Thyroid gland (tissue), 4 donors: Measurements from ENCODE around the gene PRR5. TPM values are rescaled to one million over a fixed set of nuclear protein-coding genes. Genes with fewer than 3 reads are reported as not detected.

ENCODE experiments used
- DNase-seq, 2 donors: peaks; one replicate each; pipeline ENCODE4 v3.0.0-alpha.2; 2019
- H3K27ac ChIP-seq, 3 donors: fragments of 200-600 bp; sonication (generic); 1 replicate in 2 of 3; 2 replicates in 1 of 3; pipeline ENCODE4 v1.5.1; 2016 to 2019; ENCODE audit warnings: mild to moderate bottlenecking in 1 of 3, moderate library complexity in 1 of 3
- H3K27me3 ChIP-seq: fragments of 200-600 bp; sonication (generic); one replicate; pipeline ENCODE4 v1.5.1; 2019
- H3K36me3 ChIP-seq, 2 donors: fragments of 200-600 bp; sonication (generic); one replicate each; pipeline ENCODE4 v1.5.1; 2016 to 2019
- H3K4me1 ChIP-seq, 2 donors: fragments of 200-600 bp; sonication (generic); one replicate each; pipeline ENCODE4 v1.5.1; 2017 to 2019
- H3K4me3 ChIP-seq, 3 donors: fragments of 200-600 bp; sonication (generic); replicated peaks in 1 of 3; 1 replicate in 2 of 3; 2 replicates in 1 of 3; pipeline ENCODE4 v1.5.1; 2016; ENCODE audit warnings: mild to moderate bottlenecking in 1 of 3
- H3K9me3 ChIP-seq: fragments of 200-600 bp; sonication (generic); one replicate; pipeline ENCODE4 v1.5.1; 2017
- CTCF ChIP-seq, 6 experiments: fragments of 200-600 bp in 3 of 6; fragments of 450-650 bp in 3 of 6; sonication (generic) in 3 of 6; IDR thresholded peaks; one replicate each; pipeline ENCODE4 v1.5.1; 2016 to 2019; ENCODE audit warnings: antibody characterized with exemption in 6 of 6, mild to moderate bottlenecking in 2 of 6, inconsistent platforms in 1 of 6, moderate library complexity in 1 of 6
- POLR2A ChIP-seq, 2 donors: fragments of 450-650 bp; IDR thresholded peaks; one replicate each; pipeline ENCODE4 v1.6.1; 2017; ENCODE audit warnings: antibody characterized with exemption in 2 of 2, mild to moderate bottlenecking in 2 of 2, moderate library complexity in 1 of 2
- WGBS, 2 donors: methylation state at CpG; one replicate each; pipeline ENCODE4 v1.1.5; 2017; 5-methylcytosine and 5-hydroxymethylcytosine counted together
- intact Hi-C: fragments of 100-400 bp; cut with DNase I; formaldehyde crosslinking; loops from one replicate; pipeline ENCODE4 v1.15.1; 2023
- total RNA-seq, 4 donors: library from RNA; depleted of rRNA; stranded (reverse); fragments of >200 nt; gene quantifications; one replicate each; pipeline ENCODE4 v1.2.3, GENCODE V29; 2016

The PRR5 gene
- total RNA-seq, 4 donors from 2014 or later = 17.3 to 31.8 (median 26.9) TPM

- intact Hi-C loops = no loop called here
- Histone ChIP-seq H3K36me3 (no peaks in the 10 kb centered on the region), H3K27me3 (no peaks in the 10 kb centered on the region), H3K4me1 (peaks cover 28 to 39% of the 10 kb centered on the region in 2 donors), H3K9me3 (no peaks in the 10 kb centered on the region), H3K27ac (no peak overlapping the region), H3K4me3 (no peak overlapping the region)
- no peak for TF ChIP-seq POLR2A (IDR thresholded peaks at IDR 0.05)
- no peak for TF ChIP-seq CTCF (IDR thresholded peaks at IDR 0.05)
- DNase-seq = no peak
- 93 to 95% methylated on average over 13 to 18 of the region's 18 CpGs for WGBS, 2 donors
These were observed 57.7 kb downstream of the PRR5 start for GRCh38 chr22:44759430-44760310.

GRCh38 chr22:44760476-44760875 is 58.5 kb downstream of the PRR5 start:
- 66 to 69% methylated on average over 5 of the region's 5 CpGs for WGBS, 2 donors

GRCh38 chr22:44761025-44761424 is 59.0 kb downstream of the PRR5 start:
- H3K9me3 ChIP-seq = no peaks in the 10 kb centered on the region
- H3K4me3 ChIP-seq = no peak overlapping the region
- no peak for DNase-seq
- TF ChIP-seq POLR2A (IDR thresholded peaks at IDR 0.05) (no peak), CTCF (IDR thresholded peaks at IDR 0.05) (no peak)
- no peaks in the 10 kb centered on the region for H3K27me3 ChIP-seq
- WGBS, 2 donors = 85 to 96% methylated on average over 10 of the region's 10 CpGs
- peaks cover 26 to 35% of the 10 kb centered on the region in 2 donors for H3K4me1 ChIP-seq
- H3K27ac ChIP-seq = no peak overlapping the region
- no peaks in the 10 kb centered on the region for H3K36me3 ChIP-seq
- intact Hi-C loops = no loop called here

More at GRCh38 chr22:44760476-44760875, 58.5 kb downstream of the PRR5 start:
- Histone ChIP-seq H3K4me1 (peaks cover 24 to 33% of the 10 kb centered on the region in 2 donors), H3K36me3 (no peaks in the 10 kb centered on the region), H3K27me3 (no peaks in the 10 kb centered on the region), H3K4me3 (no peak overlapping the region), H3K9me3 (no peaks in the 10 kb centered on the region), H3K27ac (no peak overlapping the region)
- no peak for TF ChIP-seq CTCF (IDR thresholded peaks at IDR 0.05)
- TF ChIP-seq POLR2A (IDR thresholded peaks at IDR 0.05) = no peak
- intact Hi-C loops = no loop called here
- no peak for DNase-seq

GRCh38 chr22:44764373-44764772 is 62.4 kb downstream of the PRR5 start:
- no peaks in the 10 kb centered on the region for H3K36me3 ChIP-seq
- intact Hi-C loops = no loop called here
- no peaks in the 10 kb centered on the region for H3K27me3 ChIP-seq
- TF ChIP-seq POLR2A (IDR thresholded peaks at IDR 0.05) (no peak), CTCF (IDR thresholded peaks at IDR 0.05) (no peak)
- H3K4me3 ChIP-seq = no peak overlapping the region
- DNase-seq = no peak
- no peak overlapping the region for H3K27ac ChIP-seq
- 93 to 94% methylated on average over 17 of the region's 17 CpGs for WGBS, 2 donors
- H3K9me3 ChIP-seq = no peaks in the 10 kb centered on the region
- H3K4me1 ChIP-seq = peaks cover 12% of the 10 kb centered on the region in 2 donors

GRCh38 chr22:44764974-44765373 is 63.0 kb downstream of the PRR5 start:
- H3K27ac ChIP-seq = no peak overlapping the region
- no peak overlapping the region for H3K4me3 ChIP-seq
- H3K9me3 ChIP-seq = no peaks in the 10 kb centered on the region
- intact Hi-C loops = no loop called here
- WGBS, 2 donors = 50% methylated on average over 1 to 4 of the region's 4 CpGs
- TF ChIP-seq CTCF (IDR thresholded peaks at IDR 0.05) = no peak
- TF ChIP-seq POLR2A (IDR thresholded peaks at IDR 0.05) = no peak
- no peak for DNase-seq
- no peaks in the 10 kb centered on the region for H3K36me3 ChIP-seq
- H3K4me1 ChIP-seq = peaks cover 12 to 13% of the 10 kb centered on the region in 2 donors
- no peaks in the 10 kb centered on the region for H3K27me3 ChIP-seq
